ENCODE data around the gene TMEM163.

Gene TMEM163

GRCh38 chr2:134712736-134713135 is 6.1 kb downstream of the TMEM163 start:
- POLR2A ChIA-PET: no interaction called here
- TF ChIP-seq CTCF (IDR thresholded peaks at IDR 0.05; ENCODE audit: control extremely low read depth, extremely low read depth, low read depth, missing control alignments): no peak

GRCh38 chr2:134712299-134712698 is 6.5 kb downstream of the TMEM163 start:
- ChIA-PET CTCF (interaction anchor here (1.3 kb wide), 1 partner anchor 12 kb away, joined by 3 read pairs; no protein-coding TSS in a partner anchor), POLR2A (no interaction called here)
- DNase-seq (ENCODE audit: extremely low spot score): no peak
- no peak for TF ChIP-seq CTCF (IDR thresholded peaks at IDR 0.05; ENCODE audit: control extremely low read depth, extremely low read depth, low read depth, missing control alignments)

More at GRCh38 chr2:134712736-134713135, 6.1 kb downstream of the TMEM163 start:
- CTCF ChIA-PET: interaction anchor here (1.0 to 1.3 kb wide), 2 partner anchors 13 to 38 kb away, joined by 3 read pairs; no protein-coding TSS in a partner anchor
- no peak for DNase-seq (ENCODE audit: extremely low spot score)

GRCh38 chr2:134711692-134712091 is 7.1 kb downstream of the TMEM163 start:
- POLR2A ChIA-PET: no interaction called here
- CTCF ChIA-PET: interaction anchor here (1.3 kb wide), 1 partner anchor 12 kb away, joined by 3 read pairs; no protein-coding TSS in a partner anchor
- DNase-seq (ENCODE audit: extremely low spot score): no peak
- TF ChIP-seq CTCF (IDR thresholded peaks at IDR 0.05; ENCODE audit: control extremely low read depth, extremely low read depth, low read depth, missing control alignments): no peak

- POLR2A ChIA-PET: no interaction called here
- DNase-seq (ENCODE audit: extremely low spot score): no peak
- CTCF ChIA-PET: no interaction called here
- no peak for TF ChIP-seq CTCF (IDR thresholded peaks at IDR 0.05; ENCODE audit: control extremely low read depth, extremely low read depth, low read depth, missing control alignments)
Observed at GRCh38 chr2:134707330-134707676, 11.5 kb downstream of the TMEM163 start.

DNA sequence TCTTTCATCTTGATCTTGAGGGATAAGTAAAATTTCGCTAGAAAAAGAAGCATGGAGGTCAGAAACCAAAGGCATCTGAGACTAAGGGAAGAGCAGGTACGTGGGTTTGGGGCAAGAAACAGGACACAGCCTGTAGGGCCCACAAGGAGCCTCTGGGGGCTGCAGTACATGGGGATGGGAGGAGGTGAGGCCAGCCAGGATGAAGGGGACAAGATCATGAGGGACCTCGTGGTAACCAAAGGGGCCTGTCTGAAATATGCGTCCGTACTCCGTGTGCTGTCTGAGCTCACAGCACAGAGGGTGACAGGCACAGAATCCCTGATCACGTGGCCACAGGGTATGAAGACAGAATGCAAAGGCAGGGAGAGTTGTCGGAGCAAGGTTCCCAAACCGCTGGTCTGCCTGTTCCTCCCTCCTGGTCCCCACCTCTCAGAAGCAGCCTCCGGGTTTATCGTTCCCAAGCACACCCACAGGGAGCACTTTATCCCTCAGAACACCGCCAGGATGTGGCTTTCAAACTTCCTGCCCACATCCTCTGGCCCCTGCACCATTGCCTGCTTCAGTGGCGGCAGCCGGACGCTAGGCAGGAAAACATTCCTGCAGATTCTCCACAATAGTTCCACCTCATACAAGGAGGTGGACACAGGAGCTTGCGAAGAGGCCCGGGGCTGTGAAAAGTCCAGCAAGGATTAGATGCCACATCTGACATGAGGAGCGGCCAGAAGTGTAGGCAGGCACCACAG is 12.0 kb downstream of the TMEM163 start:
- CTCF ChIA-PET: no interaction called here
- DNase-seq (ENCODE audit: extremely low spot score): no peak
- TF ChIP-seq CTCF (IDR thresholded peaks at IDR 0.05; ENCODE audit: control extremely low read depth, extremely low read depth, low read depth, missing control alignments): no peak
- POLR2A ChIA-PET: no interaction called here

- DNase-seq (ENCODE audit: extremely low spot score): no peak
- CTCF ChIA-PET: no interaction called here
- POLR2A ChIA-PET: no interaction called here
- no peak for TF ChIP-seq CTCF (IDR thresholded peaks at IDR 0.05; ENCODE audit: control extremely low read depth, extremely low read depth, low read depth, missing control alignments)
Observed at GRCh38 chr2:134705861-134706586, 12.8 kb downstream of the TMEM163 start.
